Mesendoderm (in vitro differentiated cells): ENCODE results near the gene PGAM5.

Experiments
- DNase-seq: peaks from one replicate; pipeline ENCODE4 v3.0.0; 2013
- H2AK5ac ChIP-seq: 2 replicates; pipeline ENCODE4 v1.6.1; 2013; ENCODE audit warnings: low read length, inconsistent platforms
- H2BK120ac ChIP-seq: 2 replicates; pipeline ENCODE4 v1.6.1; 2013; ENCODE audit warnings: low read depth, mild to moderate bottlenecking, low read length, moderate library complexity, mixed read lengths
- H2BK15ac ChIP-seq: replicated peaks from 2 replicates; pipeline ENCODE4 v1.6.1; 2013; ENCODE audit warnings: low read depth, mild to moderate bottlenecking, moderate library complexity
- H2BK5ac ChIP-seq: 2 replicates; pipeline ENCODE4 v1.6.1; 2013; ENCODE audit warnings: low read length, inconsistent platforms
- H3K18ac ChIP-seq: 2 replicates; pipeline ENCODE4 v1.6.1; 2013; ENCODE audit warnings: mild to moderate bottlenecking, low read length, mixed read lengths
- H3K23ac ChIP-seq: one replicate; pipeline ENCODE4 v1.6.1; 2013; ENCODE audit warnings: low read length
- H3K27ac ChIP-seq: 2 replicates; pipeline ENCODE4 v1.5.1; 2013; ENCODE audit warnings: low read depth, mild to moderate bottlenecking, inconsistent platforms, low read length, moderate library complexity
- H3K27me3 ChIP-seq: 2 replicates; pipeline ENCODE4 v1.6.1; 2013; ENCODE audit warnings: low read length, control low read depth, mild to moderate bottlenecking, inconsistent platforms; ENCODE audit not compliant: insufficient read depth, poor library complexity
- H3K36me3 ChIP-seq: 2 replicates; pipeline ENCODE4 v1.6.1; 2013; ENCODE audit warnings: low read length, inconsistent platforms; ENCODE audit not compliant: control insufficient read depth, insufficient read depth
- H3K4ac ChIP-seq: one replicate; pipeline ENCODE4 v1.6.1; 2013; ENCODE audit warnings: low read depth, mild to moderate bottlenecking, low read length, moderate library complexity
- H3K4me1 ChIP-seq: 2 replicates; pipeline ENCODE4 v1.6.1; 2013; ENCODE audit warnings: low read depth, low read length, inconsistent platforms; ENCODE audit not compliant: control insufficient read depth
- H3K4me2 ChIP-seq: 2 replicates; pipeline ENCODE4 v1.6.1; 2013; ENCODE audit warnings: low read length
- H3K4me3 ChIP-seq: 2 replicates; pipeline ENCODE4 v1.5.1; 2013; ENCODE audit warnings: mild to moderate bottlenecking, low read length
- H3K56ac ChIP-seq: one replicate; pipeline ENCODE4 v1.6.1; 2013; ENCODE audit warnings: low read length
- H3K79me1 ChIP-seq: 2 replicates; pipeline ENCODE4 v1.6.1; 2013; ENCODE audit warnings: low read length, inconsistent platforms
- H3K79me2 ChIP-seq: 2 replicates; pipeline ENCODE4 v1.6.1; 2013; ENCODE audit warnings: mild to moderate bottlenecking, low read length; ENCODE audit not compliant: control insufficient read depth, insufficient read depth
- H3K9ac ChIP-seq: 2 replicates; pipeline ENCODE4 v1.6.1; 2013; ENCODE audit warnings: low read length, inconsistent platforms
- H4K5ac ChIP-seq: one replicate; pipeline ENCODE4 v1.6.1; 2013; ENCODE audit warnings: low read length
- H4K8ac ChIP-seq: one replicate; pipeline ENCODE4 v1.6.1; 2013; ENCODE audit warnings: low read depth, mild to moderate bottlenecking, control low read depth, low read length, moderate library complexity
- WGBS: extraction: QIAGEN DNeasy Blood & Tissue Kit; methylation state at CpG from one replicate; pipeline ENCODE4 v1.1.7; 2013; ENCODE audit warnings: low lambda C conversion rate, missing lambda C conversion rate; ENCODE audit not compliant: insufficient coverage; ENCODE audit errors: extremely low coverage; 5-methylcytosine and 5-hydroxymethylcytosine counted together

PGAM5 gene

GRCh38 chr12:132739600-132740312, 29.1 kb downstream of the PGAM5 start:
- Histone ChIP-seq H4K5ac (no peak overlapping the region), H3K18ac (no peak overlapping the region), H3K56ac (no peak overlapping the region), H3K4me2 (no peak overlapping the region), H2AK5ac (no peak overlapping the region), H3K9ac (no peak overlapping the region), H3K4me3 (no peak overlapping the region), H3K79me2 (peaks cover 15% of the 10 kb centered on the region), H3K4ac (no peak overlapping the region), H2BK15ac (no peak overlapping the region), H2BK5ac (no peak overlapping the region), H3K4me1 (no peaks in the 10 kb centered on the region), H3K79me1 (peaks cover 19% of the 10 kb centered on the region), H3K27me3 (no peaks in the 10 kb centered on the region), H3K36me3 (peaks cover 40% of the 10 kb centered on the region), H2BK120ac (no peak overlapping the region), H3K23ac (no peak overlapping the region), H3K27ac (no peak overlapping the region), H4K8ac (no peak overlapping the region)
- WGBS: no CpG with 5 or more reads among the region's 19 CpGs
- DNase-seq: no peak

DNA sequence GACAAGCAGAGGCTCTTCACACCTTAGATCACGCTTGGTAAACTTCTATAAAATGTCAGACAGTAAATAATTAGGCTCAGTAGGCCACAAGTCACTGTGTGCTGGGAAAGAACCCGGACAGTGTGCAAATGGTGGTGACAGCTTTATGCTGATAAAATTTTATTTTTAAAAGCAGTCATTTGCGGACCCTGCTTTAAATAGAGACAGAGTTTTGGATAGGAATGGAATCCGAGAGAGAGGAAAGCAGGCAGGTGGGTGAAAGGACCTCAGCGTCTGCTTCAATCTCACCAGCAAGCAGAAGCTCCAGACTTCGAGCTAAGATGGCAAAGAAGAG, 29.6 kb downstream of the PGAM5 start:
- Histone ChIP-seq H3K4ac (no peak overlapping the region), H3K27me3 (no peaks in the 10 kb centered on the region)

DNA sequence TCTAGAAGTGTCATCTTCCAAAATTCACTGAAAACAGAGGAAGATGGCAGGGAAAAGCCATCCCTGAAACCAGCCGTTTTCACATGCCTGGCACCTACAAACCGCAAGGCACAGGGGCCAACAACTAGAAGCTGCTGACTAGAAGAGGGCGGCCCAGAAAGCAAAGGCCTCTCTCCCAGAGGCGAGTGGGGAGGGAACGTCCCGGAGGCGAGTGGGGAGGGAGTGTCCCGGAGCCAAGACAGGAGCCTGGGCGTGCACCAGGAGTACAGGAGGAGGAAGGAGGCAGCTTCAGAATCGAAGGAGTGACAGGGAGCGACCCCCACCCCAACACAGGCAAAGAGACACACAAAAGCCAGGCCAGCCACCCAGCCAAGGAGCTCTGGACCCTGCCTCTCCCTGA, 30.0 kb downstream of the PGAM5 start:
- Histone ChIP-seq H2AK5ac (no peak overlapping the region), H3K36me3 (peaks cover 42% of the 10 kb centered on the region), H2BK5ac (no peak overlapping the region), H4K5ac (no peak overlapping the region), H3K79me1 (peaks cover 26% of the 10 kb centered on the region), H3K4me2 (no peak overlapping the region), H3K27ac (no peak overlapping the region), H3K23ac (no peak overlapping the region), H3K4ac (no peak overlapping the region), H4K8ac (no peak overlapping the region), H3K18ac (no peak overlapping the region), H3K56ac (no peak overlapping the region), H3K4me1 (no peaks in the 10 kb centered on the region), H3K9ac (no peak overlapping the region), H3K27me3 (no peaks in the 10 kb centered on the region), H3K4me3 (no peak overlapping the region), H2BK120ac (no peak overlapping the region), H2BK15ac (no peak overlapping the region), H3K79me2 (peaks cover 19% of the 10 kb centered on the region)
- WGBS: no CpG with 5 or more reads among the region's 11 CpGs
- DNase-seq: no peak

More for the DNA sequence above, 29.6 kb downstream of the PGAM5 start:
- no peak overlapping the region for H4K8ac ChIP-seq
- no peak for DNase-seq
- H3K36me3 ChIP-seq: peaks cover 41% of the 10 kb centered on the region
- H3K23ac ChIP-seq: no peak overlapping the region
- no peak overlapping the region for H4K5ac ChIP-seq
- H3K9ac ChIP-seq: no peak overlapping the region
- H2BK120ac ChIP-seq: no peak overlapping the region
- H3K27ac ChIP-seq: no peak overlapping the region
- no peak overlapping the region for H2AK5ac ChIP-seq
- peaks cover 18% of the 10 kb centered on the region for H3K79me2 ChIP-seq
- H3K4me1 ChIP-seq: no peaks in the 10 kb centered on the region
- no CpG with 5 or more reads among the region's 6 CpGs for WGBS
- no peak overlapping the region for H3K56ac ChIP-seq
- H3K4me2 ChIP-seq: no peak overlapping the region
- H3K18ac ChIP-seq: no peak overlapping the region
- peaks cover 22% of the 10 kb centered on the region for H3K79me1 ChIP-seq
- no peak overlapping the region for H2BK5ac ChIP-seq
- H2BK15ac ChIP-seq: no peak overlapping the region
- no peak overlapping the region for H3K4me3 ChIP-seq

- H3K79me2 ChIP-seq: peaks cover 19% of the 10 kb centered on the region
- no peak overlapping the region for H3K9ac ChIP-seq
- no peak overlapping the region for H3K4me3 ChIP-seq
- WGBS: no CpG with 5 or more reads among the region's 8 CpGs
- no peak overlapping the region for H3K27ac ChIP-seq
- H3K36me3 ChIP-seq: peaks cover 40% of the 10 kb centered on the region
- no peak overlapping the region for H3K4me2 ChIP-seq
- no peak overlapping the region for H3K56ac ChIP-seq
- H4K8ac ChIP-seq: no peak overlapping the region
- no peak overlapping the region for H3K18ac ChIP-seq
- no peak overlapping the region for H2AK5ac ChIP-seq
- H2BK120ac ChIP-seq: no peak overlapping the region
- no peak overlapping the region for H3K4ac ChIP-seq
- H3K79me1 ChIP-seq: peaks cover 26% of the 10 kb centered on the region
- H3K23ac ChIP-seq: no peak overlapping the region
- H3K4me1 ChIP-seq: no peaks in the 10 kb centered on the region
- no peak overlapping the region for H2BK5ac ChIP-seq
- no peaks in the 10 kb centered on the region for H3K27me3 ChIP-seq
- DNase-seq: no peak
- no peak overlapping the region for H4K5ac ChIP-seq
- H2BK15ac ChIP-seq: no peak overlapping the region
Measured at GRCh38 chr12:132741620-132742019, 31.0 kb downstream of the PGAM5 start.

DNA sequence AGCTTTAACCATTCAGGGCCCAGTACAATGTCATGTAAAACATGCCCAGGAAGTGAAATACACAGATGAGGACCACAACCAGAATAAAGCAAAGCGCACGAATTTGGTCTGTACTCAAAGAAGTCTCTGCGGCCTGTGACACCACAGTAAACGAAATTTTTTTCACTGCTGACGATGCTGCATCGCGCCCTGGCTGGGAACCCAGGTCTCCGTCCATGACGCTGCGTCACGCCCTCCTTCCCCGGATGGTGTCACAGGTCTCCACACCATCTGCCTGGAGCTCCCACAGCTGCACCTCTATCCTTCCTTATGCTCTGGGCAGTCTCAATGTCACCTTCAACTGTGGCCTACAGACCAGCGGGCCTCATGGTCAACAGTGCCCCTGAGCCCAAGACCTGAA, 33.2 kb downstream of the PGAM5 start:
- Histone ChIP-seq H2BK15ac (no peak overlapping the region), H3K23ac (no peak overlapping the region), H3K56ac (no peak overlapping the region), H2BK5ac (no peak overlapping the region), H3K18ac (no peak overlapping the region), H3K79me2 (peaks cover 19% of the 10 kb centered on the region), H3K9ac (no peak overlapping the region), H3K4ac (no peak overlapping the region), H3K4me3 (no peak overlapping the region), H3K27me3 (no peaks in the 10 kb centered on the region), H3K4me2 (no peak overlapping the region), H3K4me1 (no peaks in the 10 kb centered on the region), H3K27ac (no peak overlapping the region), H3K79me1 (peaks cover 26% of the 10 kb centered on the region), H2AK5ac (no peak overlapping the region), H2BK120ac (no peak overlapping the region), H4K8ac (no peak overlapping the region), H3K36me3 (peaks cover 48% of the 10 kb centered on the region), H4K5ac (no peak overlapping the region)
- no CpG with 5 or more reads among the region's 13 CpGs for WGBS
- no peak for DNase-seq

DNA sequence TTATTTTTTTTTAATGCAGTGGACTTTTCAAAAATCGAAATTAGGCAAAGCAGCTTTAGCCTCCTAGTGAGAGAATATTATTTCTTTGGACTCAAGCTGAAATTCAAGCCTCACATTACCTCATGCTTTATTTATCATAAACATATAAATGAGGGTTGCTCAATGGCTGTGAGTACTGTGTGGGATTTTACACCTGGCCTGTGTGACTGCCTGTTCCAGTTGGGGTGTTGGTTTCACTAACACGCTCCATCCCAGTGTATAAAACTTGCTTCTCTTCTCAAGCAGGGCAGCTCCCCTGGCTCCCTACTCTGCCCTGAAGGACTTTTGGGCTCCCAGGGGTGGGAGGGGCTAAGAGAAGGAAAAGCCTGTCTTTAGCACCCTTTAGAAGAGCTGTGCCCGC, 36.0 kb downstream of the PGAM5 start:
- Histone ChIP-seq H3K4me3 (no peak overlapping the region), H2BK5ac (no peak overlapping the region), H3K23ac (no peak overlapping the region), H3K56ac (no peak overlapping the region), H2BK15ac (no peak overlapping the region), H2BK120ac (no peak overlapping the region), H3K4me2 (no peak overlapping the region), H3K4ac (no peak overlapping the region), H2AK5ac (no peak overlapping the region), H3K79me1 (peaks cover 23% of the 10 kb centered on the region), H3K27ac (no peak overlapping the region), H3K27me3 (no peaks in the 10 kb centered on the region), H3K36me3 (peaks cover 42% of the 10 kb centered on the region), H4K5ac (no peak overlapping the region), H3K18ac (no peak overlapping the region), H3K9ac (no peak overlapping the region), H4K8ac (no peak overlapping the region), H3K79me2 (peaks cover 19% of the 10 kb centered on the region), H3K4me1 (no peaks in the 10 kb centered on the region)
- no peak for DNase-seq
- WGBS: no CpG with 5 or more reads among the region's 3 CpGs
